ENCODE results near the gene NUDT6.
"Not testable (repeated sequence)": the region's sequence is repeated elsewhere in the genome, so short reads cannot be mapped to it uniquely, and the experiment has no call there.

Gene NUDT6, protein sequence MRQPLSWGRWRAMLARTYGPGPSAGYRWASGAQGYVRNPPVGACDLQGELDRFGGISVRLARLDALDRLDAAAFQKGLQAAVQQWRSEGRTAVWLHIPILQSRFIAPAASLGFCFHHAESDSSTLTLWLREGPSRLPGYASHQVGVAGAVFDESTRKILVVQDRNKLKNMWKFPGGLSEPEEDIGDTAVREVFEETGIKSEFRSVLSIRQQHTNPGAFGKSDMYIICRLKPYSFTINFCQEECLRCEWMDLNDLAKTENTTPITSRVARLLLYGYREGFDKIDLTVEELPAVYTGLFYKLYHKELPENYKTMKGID

DNA sequence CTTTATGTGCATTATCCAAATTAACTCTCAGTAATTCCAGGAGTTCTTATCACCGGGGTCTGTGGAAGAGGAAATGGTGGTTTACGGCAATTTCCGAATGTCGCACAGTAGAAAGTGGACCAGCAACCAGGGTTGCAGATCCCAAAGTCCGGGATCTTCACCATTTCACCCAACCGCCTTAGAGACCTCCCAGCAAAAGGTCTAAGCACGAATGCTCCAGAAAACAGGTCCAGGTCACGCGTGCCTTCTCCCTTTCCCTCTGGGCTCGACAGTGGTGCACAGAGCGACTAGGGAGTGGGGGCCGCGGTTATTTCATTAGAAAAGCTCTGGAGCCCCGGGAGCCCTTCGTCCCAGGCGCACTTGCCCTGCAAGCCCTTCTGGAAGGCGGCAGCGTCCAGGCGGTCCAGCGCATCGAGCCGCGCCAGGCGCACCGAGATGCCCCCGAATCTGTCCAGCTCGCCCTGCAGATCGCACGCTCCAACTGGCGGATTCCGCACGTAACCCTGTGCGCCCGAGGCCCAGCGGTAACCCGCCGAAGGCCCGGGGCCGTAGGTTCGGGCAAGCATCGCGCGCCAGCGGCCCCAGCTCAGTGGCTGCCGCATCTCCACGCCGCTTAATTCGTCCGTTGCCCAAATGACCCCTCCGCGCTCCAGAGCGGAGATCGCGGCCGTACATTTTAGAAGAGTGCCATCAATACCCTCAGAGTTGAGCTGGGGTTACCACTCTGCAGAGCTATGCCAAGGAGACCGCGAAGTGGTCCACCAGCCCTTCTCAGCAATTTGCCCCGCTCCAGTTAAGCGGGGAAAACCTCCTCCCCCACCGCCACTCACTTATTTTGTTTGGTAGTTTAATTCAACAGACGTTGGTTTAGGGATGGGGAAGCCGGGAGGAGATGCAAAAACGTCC lies at the start of gene NUDT6:
NUDT6 (minus strand) TSS at position 627 of the 906 bp plus-strand sequence; CDS start at position 602, 25 bp downstream.
- peak; percentile 60 for DNase-seq (ENCODE audit: low spot score)

DNA sequence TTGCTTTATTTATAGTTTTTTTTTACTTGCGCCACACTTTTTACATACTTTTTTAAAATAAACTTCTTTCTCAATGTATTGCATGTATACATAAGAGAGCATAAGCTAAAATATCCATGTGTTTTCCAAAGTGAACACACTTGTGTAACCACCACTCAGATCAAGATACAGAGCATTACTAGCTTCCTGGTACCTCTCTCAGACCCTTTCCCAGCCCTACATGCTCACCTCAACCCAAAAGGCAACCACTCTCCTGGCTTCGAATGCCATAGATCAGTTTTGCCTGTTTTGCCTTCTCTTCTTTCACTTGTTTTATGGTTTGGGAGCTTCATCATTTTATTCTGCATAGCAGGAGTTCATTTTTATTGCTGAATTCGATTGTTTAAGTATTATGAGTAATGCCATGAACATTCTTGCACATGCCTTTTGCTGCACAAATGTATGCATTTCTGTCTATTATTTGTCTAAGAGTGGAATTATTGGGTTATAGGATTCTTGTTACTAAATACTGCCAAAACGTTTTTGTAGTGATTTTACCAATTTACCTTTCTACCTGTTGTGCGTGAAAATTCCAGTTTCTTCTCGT lies 45.9 kb upstream of the NUDT6 start:
- DNase-seq (ENCODE audit: low spot score) = no peak

DNA sequence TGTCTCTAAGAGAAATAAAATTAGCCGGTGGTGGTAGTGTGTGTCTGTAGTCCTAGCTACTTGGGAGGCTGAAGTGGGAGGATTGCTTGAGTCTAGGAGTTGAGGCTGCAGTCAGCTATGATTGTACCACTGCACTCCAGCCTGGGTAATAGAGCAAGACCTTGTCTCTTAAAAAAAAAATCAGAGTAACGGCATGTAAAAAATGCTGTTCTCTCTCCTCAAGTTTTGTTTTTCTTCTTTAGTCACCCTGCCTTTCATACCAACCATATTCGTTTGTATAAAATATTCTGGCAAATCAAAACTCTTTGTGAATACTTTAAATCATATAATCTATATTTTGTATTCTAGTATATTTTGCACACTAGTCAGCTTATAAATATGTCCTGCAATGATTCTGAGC lies 44.8 kb upstream of the NUDT6 start:
- no peak for DNase-seq (ENCODE audit: low spot score)

DNA sequence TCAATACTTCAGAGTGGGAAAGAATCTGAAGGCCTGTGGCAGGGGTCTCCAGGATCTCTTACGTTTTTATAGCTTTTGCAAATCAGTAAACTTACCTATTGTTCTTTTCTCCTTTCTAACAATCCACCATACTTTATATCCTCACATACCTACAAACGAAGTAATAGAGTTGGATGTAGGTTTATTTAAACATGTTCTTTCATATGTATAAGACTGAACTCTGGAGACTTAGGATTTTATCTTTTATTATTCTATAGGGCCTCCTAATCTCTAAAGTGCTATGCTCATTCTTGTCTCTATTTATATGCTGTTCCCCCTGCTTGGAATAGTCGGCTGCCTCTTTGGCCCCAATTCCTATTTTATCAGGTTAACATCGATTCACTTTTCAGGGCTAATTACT lies 43.8 kb upstream of the NUDT6 start:
- DNase-seq (ENCODE audit: low spot score) = no peak

DNA sequence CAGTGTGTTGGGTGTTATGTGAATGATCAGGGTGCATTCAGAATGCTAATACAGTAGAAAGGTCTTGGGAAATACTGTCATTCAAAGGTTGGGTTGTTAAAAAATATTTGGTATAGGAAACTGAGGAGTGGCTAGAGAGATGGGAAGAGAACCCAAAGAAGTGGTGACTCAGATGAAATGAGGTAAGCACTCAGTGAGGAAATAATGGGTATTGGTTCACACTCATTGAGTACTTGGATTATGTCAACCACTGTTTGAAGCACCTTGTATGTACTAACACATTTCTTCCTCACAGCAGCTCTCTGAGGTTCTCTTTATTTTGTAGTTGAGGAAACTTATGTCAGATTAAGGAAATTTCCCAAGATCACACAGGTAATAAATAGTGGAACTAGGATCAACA lies 40.8 kb upstream of the NUDT6 start:
- no peak for DNase-seq (ENCODE audit: low spot score)

DNA sequence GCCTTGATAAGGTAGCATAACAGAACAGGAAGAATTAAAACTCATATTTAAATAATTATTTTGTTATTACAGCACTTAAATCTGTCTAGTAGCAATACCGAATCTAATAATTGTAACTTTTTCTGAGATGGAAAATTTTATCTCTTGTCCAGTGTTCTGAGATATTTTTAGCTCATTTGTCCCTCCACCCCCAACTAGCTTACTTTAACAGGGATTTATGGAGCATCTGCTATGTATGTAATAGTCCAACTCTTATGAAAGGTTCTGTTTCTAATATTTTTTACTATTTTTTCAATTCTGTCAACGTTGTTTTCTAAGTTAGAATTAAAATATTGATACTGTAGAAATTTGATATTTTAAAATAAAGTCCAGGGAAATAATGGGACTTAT lies 38.2 kb upstream of the NUDT6 start:
- DNase-seq (ENCODE audit: low spot score) = no peak

DNA sequence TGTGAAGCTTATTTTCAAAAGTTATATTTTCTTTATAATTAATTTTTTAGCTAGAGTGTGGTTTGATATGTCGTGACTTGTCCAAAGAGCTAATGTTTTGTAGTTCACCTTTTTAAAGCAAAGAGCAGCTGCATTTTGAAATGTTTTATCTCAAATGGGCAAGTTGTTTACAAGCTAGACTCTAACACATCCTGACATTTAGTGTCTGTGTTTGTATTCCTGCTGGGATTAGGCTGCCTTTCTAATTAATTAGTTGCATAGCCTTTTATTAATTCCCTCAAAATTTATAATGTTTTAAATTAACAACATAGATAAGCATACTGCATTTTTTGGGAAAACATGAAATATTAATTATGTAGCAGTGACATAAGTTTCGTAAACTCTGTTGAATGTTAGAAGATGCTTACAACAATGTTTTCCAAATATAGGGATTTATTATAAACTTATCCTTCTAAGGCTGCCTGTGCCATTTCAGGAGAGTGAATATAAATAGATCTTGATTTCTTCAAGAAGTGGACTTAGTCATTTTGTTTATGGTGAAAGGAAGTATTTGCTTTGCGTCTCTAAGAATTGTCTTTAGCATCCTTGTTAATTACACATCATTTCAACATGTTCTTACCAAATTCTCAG lies 37.7 kb upstream of the NUDT6 start:
- DNase-seq (ENCODE audit: low spot score) = peak; percentile 4

DNA sequence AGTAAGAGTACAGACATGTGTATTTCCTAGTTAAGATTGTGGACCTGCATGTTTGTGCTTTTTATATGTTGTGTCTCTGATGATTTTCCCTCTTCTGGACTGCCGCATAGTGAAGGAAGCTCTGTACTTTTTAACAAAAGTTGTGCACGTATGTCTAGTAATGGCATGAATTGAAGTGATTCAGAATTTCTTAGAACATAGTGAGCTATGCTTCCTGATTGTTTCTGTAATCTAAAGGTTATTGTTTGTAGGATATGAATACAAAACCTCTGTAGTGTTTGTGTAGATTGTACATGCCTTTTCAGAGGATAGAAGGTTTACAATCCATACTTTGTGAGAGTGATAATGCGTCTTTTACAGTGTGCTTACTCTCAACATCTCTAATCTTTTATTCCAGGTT lies 37.0 kb upstream of the NUDT6 start:
- DNase-seq (ENCODE audit: low spot score) = no peak

DNA sequence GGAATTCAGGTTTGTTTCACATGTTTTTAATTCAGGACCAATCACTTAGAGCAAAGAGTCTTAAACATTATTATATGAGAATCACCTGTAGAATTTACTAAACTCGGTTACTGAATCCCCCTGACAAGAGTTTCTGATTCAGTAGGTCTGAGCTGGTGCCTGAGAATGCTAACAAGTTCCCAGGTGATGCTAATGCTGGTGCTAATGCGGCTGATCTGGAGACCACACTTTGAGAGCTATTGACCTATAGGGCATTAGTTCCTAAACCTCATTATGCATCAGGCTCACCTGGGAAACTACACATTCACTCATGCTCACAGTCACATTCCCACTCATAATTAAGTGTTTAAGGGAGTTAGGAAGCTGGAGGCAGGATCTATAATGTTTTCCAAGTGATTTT lies 36.1 kb upstream of the NUDT6 start:
- no peak for DNase-seq (ENCODE audit: low spot score)

DNA sequence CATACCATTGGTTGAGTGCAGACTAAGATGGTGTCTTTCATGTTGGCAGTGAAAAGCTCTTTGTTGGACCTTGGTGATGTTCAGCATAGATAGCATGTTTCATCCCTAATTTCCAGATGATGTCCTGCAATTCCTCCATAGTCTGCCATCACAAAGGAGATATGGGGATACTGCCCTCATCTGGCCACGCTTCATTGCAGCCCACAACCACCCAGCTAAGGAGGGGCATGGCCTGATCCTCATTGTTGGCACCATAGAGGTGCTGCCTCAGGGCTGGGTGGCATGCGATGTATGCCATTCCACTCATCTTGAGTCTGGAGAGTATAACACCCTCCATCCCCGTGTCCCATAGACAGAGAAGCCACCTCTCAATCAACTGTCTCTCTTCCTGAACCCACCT lies 31.5 kb upstream of the NUDT6 start:
- no peak for DNase-seq (ENCODE audit: low spot score)

DNA sequence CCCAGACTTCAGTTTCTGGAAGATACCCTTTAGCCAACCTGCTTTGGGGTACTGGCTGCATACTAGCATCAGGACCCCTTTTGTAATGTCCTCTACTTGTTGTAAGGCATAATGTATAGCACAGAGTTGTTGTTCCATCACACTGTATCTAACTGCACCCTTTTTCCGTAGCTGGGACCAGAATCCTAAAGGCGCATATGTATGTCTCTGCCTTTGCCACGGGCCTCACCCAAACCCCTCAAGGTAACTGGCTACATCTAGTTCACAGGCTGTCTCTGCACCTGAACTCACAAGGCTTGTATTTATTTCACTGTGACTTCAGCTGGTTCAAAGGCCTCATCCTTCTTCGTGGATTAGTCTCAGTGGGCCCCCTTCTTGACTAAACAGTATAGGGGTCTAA lies 29.6 kb upstream of the NUDT6 start:
- no peak for DNase-seq (ENCODE audit: low spot score)

DNA sequence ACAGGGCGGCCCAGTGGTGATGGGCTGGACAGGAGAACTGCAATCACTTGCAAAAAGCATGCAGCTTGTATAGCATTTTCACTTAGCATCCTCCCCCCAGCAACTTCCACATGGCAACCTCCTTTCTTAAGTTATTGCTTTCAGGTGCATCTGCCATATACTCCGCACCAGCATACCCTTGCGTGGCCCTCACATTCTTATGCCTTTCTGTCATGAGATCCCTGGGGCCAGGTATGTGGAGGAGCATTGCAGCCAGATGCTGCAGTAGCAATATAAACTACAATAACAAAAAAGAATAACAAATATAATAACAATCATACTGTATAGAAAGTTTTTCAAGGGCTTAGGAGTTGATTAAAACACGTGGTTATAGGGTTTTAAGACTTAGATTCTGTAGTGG lies 26.3 kb upstream of the NUDT6 start:
- DNase-seq (ENCODE audit: low spot score) = no peak

DNA sequence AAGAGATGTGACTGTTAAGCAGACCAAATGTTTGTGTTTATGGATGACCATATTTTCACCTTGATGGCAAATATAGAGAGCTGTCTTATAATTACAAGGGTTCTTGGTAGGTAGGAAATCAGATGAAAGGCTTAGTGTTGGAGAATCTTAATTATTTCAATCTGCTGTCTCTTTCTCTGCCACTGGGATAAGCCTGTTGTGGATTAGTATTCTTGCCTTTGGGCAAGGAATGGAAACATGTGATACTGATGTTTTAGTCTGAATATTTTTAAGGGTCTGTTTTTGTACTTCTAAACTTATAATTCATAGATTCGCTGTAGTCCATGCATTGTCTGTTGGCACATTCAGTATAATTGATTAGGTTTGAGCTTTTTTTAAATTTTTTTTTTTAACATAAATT lies 23.7 kb upstream of the NUDT6 start:
- DNase-seq (ENCODE audit: low spot score) = no peak

DNA sequence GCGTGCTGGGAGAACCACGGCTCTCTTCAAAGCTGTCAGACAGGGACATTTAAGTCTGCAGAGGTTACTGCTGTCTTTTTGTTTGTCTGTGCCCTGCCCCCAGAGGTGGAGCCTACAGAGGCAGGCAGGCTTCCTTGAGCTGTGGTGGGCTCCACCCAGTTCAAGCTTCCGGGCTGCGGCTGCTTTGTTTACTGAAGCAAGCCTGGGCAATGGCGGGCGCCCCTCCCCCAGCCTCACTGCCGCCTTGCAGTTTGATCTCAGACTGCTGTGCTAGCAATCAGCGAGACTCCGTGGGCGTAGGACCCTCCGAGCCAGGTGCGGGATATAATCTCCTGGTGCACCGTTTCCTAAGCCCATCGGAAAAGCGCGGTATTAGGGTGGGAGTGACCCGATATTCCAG lies 22.7 kb upstream of the NUDT6 start:
- DNase-seq (ENCODE audit: low spot score) = not testable (repeated sequence)

DNA sequence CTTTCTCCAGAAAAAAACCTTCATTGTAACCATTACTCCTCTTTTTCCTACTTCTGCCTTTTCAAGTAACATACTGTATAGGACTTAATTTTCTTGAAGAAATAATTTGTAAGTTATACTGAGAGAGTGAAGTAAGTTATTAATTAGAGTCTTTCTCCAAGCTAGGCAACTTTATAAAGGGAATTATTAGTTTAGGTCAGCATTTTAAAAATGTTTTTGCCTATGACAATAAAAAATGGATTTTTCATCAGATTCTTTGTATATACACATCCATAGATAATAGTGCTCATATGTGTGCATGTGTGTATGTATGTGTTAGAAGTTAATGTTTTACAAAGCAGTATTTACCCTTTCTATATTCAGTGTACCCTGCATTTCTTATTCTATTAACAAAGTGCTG lies 10.4 kb upstream of the NUDT6 start:
- DNase-seq (ENCODE audit: low spot score) = no peak

DNA sequence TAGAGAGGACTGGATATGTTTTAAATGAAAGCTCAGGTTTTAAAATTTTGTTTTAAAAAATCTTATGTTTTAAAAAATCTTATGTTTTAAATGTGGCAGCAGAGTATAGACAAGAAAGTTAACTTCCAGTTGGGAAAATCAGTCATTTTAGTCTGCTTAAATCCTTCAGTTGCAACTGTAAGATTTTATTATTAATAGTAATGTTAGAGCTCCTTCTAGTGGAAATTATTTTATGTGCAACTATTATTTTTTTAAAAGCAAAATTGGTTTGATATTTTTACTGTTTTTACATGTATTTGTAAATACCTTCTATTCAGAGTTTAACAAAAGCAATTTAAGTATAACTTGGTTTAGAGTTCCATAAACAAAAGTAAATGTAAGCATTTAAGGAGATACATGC lies 8.5 kb upstream of the NUDT6 start:
- DNase-seq (ENCODE audit: low spot score) = peak; percentile 12

DNA sequence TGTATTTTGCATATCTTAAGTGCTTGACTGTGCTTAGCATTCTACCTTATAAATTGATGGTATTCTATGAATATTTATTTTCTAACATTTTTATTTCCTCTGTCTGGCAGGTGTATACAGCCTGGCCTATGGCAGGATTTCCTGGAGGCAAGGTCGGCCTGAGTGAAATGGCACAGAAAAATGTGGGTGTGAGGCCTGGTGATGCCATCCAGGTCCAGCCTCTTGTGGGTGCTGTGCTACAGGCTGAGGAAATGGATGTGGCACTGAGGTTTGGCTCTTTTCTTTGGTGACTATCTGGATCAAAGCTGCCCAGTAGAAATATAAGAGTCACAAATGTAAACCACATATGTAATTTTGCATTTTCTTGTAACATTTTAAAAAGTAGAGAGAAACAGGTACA lies 6.5 kb upstream of the NUDT6 start:
- no peak for DNase-seq (ENCODE audit: low spot score)

DNA sequence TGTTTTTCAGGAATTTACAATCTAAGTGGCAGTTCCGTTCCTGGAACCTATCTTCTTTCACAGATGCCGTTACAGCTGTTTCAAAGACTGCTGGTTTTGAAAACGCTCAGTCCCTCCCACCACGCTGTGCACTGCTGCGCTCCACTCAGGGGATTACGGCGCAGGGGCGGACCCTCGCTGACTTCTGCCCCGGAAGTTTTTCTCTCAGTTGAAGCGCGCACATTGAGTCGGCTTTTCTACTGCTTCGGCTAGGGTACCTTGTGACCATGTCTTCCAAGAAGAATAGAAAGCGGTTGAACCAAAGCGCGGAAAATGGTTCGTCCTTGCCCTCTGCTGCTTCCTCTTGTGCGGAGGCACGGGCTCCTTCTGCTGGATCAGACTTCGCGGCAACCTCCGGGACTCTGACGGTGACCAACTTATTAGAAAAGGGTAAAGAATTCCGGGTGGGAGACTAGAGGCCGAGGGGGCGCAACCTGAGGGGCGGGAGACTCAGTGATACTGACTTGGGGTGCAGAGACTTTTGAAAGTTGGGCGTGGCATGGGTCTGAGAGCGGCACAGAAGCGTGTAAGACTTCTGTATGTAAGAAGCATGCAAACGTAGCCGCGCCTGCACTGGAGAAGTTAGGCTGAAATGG lies 597 bp upstream of the NUDT6 start:
- DNase-seq (ENCODE audit: low spot score) = peak; percentile 81

DNA sequence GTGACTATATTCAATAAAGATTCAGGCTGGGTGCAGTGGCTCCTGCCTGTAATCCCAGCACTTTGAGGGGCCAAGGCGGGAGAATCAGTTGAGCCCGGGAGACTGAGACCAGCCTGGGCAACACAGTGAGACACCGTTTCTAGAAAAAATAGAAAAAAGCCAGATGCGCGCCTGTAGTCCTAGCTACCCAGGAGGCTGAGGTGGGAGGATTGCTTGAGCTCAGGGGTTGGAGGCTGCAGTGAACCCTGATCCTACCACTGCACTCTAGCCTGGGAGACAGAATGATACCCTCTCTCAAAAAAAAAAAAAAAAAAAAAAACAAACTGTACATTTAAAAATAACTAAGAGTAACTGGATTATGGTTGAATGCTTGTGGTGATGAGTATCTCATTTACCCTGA lies 1.1 kb downstream of the NUDT6 start:
- no peak for DNase-seq (ENCODE audit: low spot score)

DNA sequence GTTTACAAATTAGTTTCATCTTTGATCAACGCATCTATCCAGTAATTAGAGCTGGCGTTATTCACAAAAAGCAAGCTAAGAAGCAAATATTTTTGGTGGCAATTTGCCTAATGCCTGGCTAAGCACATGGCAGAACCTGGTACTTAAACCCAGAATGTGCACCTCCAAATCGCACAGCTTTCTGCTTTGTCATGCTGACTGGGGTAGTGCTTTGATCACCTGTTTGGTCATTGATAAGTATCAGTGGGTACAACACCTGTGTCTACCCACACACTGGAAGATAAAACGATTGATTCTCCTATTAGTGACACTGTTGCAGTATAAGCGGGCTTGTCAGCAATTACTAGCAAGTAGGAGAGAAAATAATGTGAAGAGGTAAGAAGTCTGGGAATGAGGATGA lies 1.9 kb downstream of the NUDT6 start:
- DNase-seq (ENCODE audit: low spot score) = no peak

DNA sequence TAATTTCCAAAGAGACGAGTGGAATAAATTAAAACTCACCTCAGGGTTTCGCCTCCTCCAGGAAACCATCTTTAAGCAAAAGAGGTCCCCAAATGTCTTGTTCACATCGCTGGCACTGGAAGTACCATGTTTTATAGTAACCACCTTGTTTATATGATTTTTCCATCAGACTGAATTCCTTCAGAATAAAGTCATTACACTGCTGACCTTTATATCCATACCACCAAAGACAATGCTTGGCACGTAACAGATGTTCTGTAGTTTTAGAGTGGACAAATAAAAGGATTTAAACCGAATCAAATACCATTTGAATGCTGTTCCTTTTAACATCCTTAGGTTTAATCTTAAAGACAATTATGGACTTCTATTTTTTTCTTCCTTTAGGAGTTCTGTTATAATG lies 4.7 kb downstream of the NUDT6 start:
- DNase-seq (ENCODE audit: low spot score) = no peak

DNA sequence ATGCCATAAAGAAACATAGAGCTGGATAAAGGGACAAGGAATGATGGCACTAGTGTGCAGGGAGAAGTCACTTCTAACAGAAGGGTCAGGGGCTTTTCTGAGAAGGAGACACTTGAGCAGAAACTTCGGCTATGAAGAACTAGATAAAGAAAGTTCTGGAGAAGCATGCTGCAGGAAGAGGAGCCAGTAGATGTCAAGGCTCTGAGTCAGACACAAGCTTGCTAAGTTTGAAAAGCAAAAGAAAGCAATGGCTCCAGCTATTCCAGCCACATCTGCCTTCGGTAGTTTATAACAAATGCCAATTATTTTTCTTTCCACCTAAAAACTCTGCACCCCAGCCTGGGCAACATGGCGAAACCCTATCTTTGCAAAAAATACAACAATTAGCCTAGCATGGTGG lies 7.5 kb downstream of the NUDT6 start:
- DNase-seq (ENCODE audit: low spot score) = peak; percentile 40

All from hepatic stellate cell (primary cell).